Melanocyte of skin (primary cell): ENCODE data around the gene ERVK3-1. TPM values are rescaled to one million over a fixed set of nuclear protein-coding genes. Genes with fewer than 3 reads are reported as not detected.

ENCODE experiments used
- small RNA-seq, 2 donors: library from RNA; depleted of rRNA; stranded (forward); fragments of <200 nt; gene quantifications; one replicate each; pipeline ENCODE3, GENCODE V24; 2012
- total RNA-seq, 2 donors: library from RNA; depleted of rRNA; stranded (reverse); fragments of >200 nt; gene quantifications; 2 replicates each; pipeline ENCODE4 v1.2.3, GENCODE V29; 2012

The ERVK3-1 gene
- total RNA-seq: 10 to 100 TPM; 27.5 to 51.3 TPM

GRCh38 chr19:58305065-58305931 lies at the start of gene ERVK3-1:
ERVK3-1 (plus strand) TSS chr19:58305377; CDS start chr19:58312169, 6,792 bp downstream.

GRCh38 chr19:58278541-58279041 lies 26.6 kb upstream of the ERVK3-1 start, which contains the start of gene ZNF8:
ZNF8 (plus strand) TSS chr19:58278955; CDS start chr19:58279082, 127 bp downstream.

GRCh38 chr19:58326914-58327726 lies 21.9 kb downstream of the ERVK3-1 start, which contains the start of gene ZSCAN22:
ZSCAN22 (plus strand) TSS chr19:58326994; CDS start chr19:58334803, 7,809 bp downstream.

GRCh38 chr19:58352760-58353671 lies 47.8 kb downstream of the ERVK3-1 start, which contains the start of gene A1BG:
A1BG (minus strand) TSS chr19:58353492; CDS start chr19:58353437, 55 bp downstream.

GRCh38 chr19:58362272-58362994 lies 57.3 kb downstream of the ERVK3-1 start, which contains the start of gene ZNF497:
ZNF497 (minus strand) TSS chr19:58362751; CDS start chr19:58357635, 5,116 bp downstream.

Small RNA genes within 50 kb of the gene (small RNA-seq; reads per million reads assigned to genes)
- gene MIR6806 (0 reads per million in 2 donors), gene RNA5SP473 (0 to 0.17 reads per million in 2 donors)

Other genes starting within 250 kb of the ERVK3-1 start
- gene ZNF135, start 246.1 kb upstream of the ERVK3-1 start, total RNA-seq: 1 to 10 TPM; 2.7 to 3.4 TPM
- gene ZSCAN18, start 207.1 kb upstream of the ERVK3-1 start, total RNA-seq: 10 to 100 TPM; 16.0 to 22.7 TPM
- gene ZNF329, start 154.6 kb upstream of the ERVK3-1 start, total RNA-seq: 1 to 10 TPM; 8.0 to 8.3 TPM
- gene ZNF274, start 122.3 kb upstream of the ERVK3-1 start, total RNA-seq: 10 to 100 TPM; 21.7 to 26.0 TPM
- 10 to 100 TPM; 24.4 to 32.3 TPM for gene ZNF544, start 76.5 kb upstream of the ERVK3-1 start, total RNA-seq
- 1 to 10 TPM; 3.8 to 5.3 TPM for gene ZNF8, start 26.4 kb upstream of the ERVK3-1 start, total RNA-seq
- gene ZSCAN22, start 21.6 kb downstream of the ERVK3-1 start, total RNA-seq: 1 to 10 TPM; 4.1 to 5.0 TPM
- 1 to 10 TPM; 1.7 to 7.0 TPM for gene A1BG, start 48.1 kb downstream of the ERVK3-1 start, total RNA-seq
- 1 to 10 TPM in 1 of 2 donors, under 1 TPM in 1; 0.67 to 1.0 TPM for gene ZNF497, start 57.4 kb downstream of the ERVK3-1 start, total RNA-seq
- gene ZNF837, start 75.7 kb downstream of the ERVK3-1 start, total RNA-seq: 1 to 10 TPM; 1.7 to 3.8 TPM
- 1,000 to 10,000 TPM in 1 of 2 donors, 100 to 1,000 TPM in 1; 673 to 1,376 TPM for gene RPS5, start 81.9 kb downstream of the ERVK3-1 start, total RNA-seq
- gene RNF225, start 90.3 kb downstream of the ERVK3-1 start, total RNA-seq: under 1 TPM in 1 of 2 donors, not detected in 1; 0.33 TPM
- 10 to 100 TPM; 14.8 to 16.7 TPM for gene ZNF584, start 103.3 kb downstream of the ERVK3-1 start, total RNA-seq
- gene ZNF132, start 134.8 kb downstream of the ERVK3-1 start, total RNA-seq: 1 to 10 TPM; 7.6 to 8.7 TPM
- gene ZNF324B, start 146.2 kb downstream of the ERVK3-1 start, total RNA-seq: 10 to 100 TPM; 12.7 to 13.8 TPM
- gene ZNF324, start 161.7 kb downstream of the ERVK3-1 start, total RNA-seq: 10 to 100 TPM; 16.0 to 18.2 TPM
- 1 to 10 TPM; 5.7 to 7.9 TPM for gene ZNF446, start 171.0 kb downstream of the ERVK3-1 start, total RNA-seq
- 10 to 100 TPM in 1 of 2 donors, 1 to 10 TPM in 1; 6.0 to 11.7 TPM for gene SLC27A5, start 206.6 kb downstream of the ERVK3-1 start, total RNA-seq
- gene ZBTB45, start 214.4 kb downstream of the ERVK3-1 start, total RNA-seq: 1 to 10 TPM; 7.6 to 8.0 TPM
- 100 to 1,000 TPM; 204 to 363 TPM for gene TRIM28, start 238.7 kb downstream of the ERVK3-1 start, total RNA-seq
- 10 to 100 TPM; 69.6 to 82.6 TPM for gene CHMP2A, start 249.7 kb downstream of the ERVK3-1 start, total RNA-seq